ENCODE measurements around the gene SIAH2.

DNA sequence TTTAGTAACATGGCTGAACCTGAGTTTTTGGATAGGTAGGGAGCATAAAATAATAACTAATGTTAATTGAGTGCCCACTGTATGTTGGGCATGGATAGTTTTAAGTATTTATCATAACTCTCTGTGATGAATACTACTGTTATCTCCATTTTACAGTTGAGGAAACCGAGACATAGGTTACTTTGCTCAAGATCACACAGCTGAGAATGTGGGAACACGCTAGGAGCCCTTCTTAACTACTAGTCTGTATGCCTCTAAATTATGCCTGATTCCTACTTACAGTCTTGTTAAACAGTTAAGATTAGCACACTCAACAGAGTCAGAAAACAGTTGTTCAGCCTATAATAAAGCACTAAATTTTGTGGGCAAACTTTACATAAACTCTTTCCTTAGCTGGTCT lies 2.0 kb upstream of the SIAH2 start:
- TF ChIP-seq EZH2 (IDR thresholded peaks at IDR 0.05) (no peak), POLR2AphosphoS5 (IDR thresholded peaks at IDR 0.05; ENCODE audit: borderline replicate concordance, low read depth, low read length) (no peak)

All from SK-N-MC (cell line).